Hypothalamus (tissue), 51 donors: Measurements from ENCODE around the gene MCMBP.
A peak's percentile ranks its signal among the peaks of the same experiment; 100 is the strongest.
"Not testable (repeated sequence)": the region's sequence is repeated elsewhere in the genome, so short reads cannot be mapped to it uniquely, and the experiment has no call there.

Source experiments
- DNase-seq, 51 donors: peaks; one replicate each; lab custom pipeline; 2025; lab: John Stamatoyannopoulos, UW

The MCMBP gene

GRCh38 chr10:119883901-119884611 is 11.4 kb upstream of the MCMBP start:
- peak in 1 of 51 donors; percentile 3 for DNase-seq

GRCh38 chr10:119878524-119878923 is 5.9 kb upstream of the MCMBP start:
- no peak for DNase-seq

GRCh38 chr10:119872860-119873681 is 428 bp upstream of the MCMBP start:
- DNase-seq, result peak; percentile 34 to 91 (median 78)

- peak in 32 of 51 donors; percentile 7 to 58 (median 35) for DNase-seq
Measured at GRCh38 chr10:119871881-119872609, 598 bp downstream of the MCMBP start.

- not testable (repeated sequence) for DNase-seq
Measured at GRCh38 chr10:119869398-119869797, 3.2 kb downstream of the MCMBP start.

GRCh38 chr10:119867317-119867716 is 5.3 kb downstream of the MCMBP start:
- DNase-seq, result peak in 1 of 51 donors; percentile 32

GRCh38 chr10:119865699-119866240 is 6.9 kb downstream of the MCMBP start:
- no peak for DNase-seq

GRCh38 chr10:119863951-119864565 is 8.6 kb downstream of the MCMBP start:
- no peak for DNase-seq

GRCh38 chr10:119862524-119862923 is 10.1 kb downstream of the MCMBP start:
- DNase-seq, result no peak

- DNase-seq, result no peak
Measured at GRCh38 chr10:119860866-119861607, 11.6 kb downstream of the MCMBP start.

GRCh38 chr10:119859420-119860258 is 13.0 kb downstream of the MCMBP start:
- peak in 1 of 51 donors; percentile 13 for DNase-seq

GRCh38 chr10:119858063-119858462 is 14.6 kb downstream of the MCMBP start:
- no peak for DNase-seq

- no peak for DNase-seq
Measured at GRCh38 chr10:119853574-119853973, 19.1 kb downstream of the MCMBP start.

GRCh38 chr10:119852822-119853221 is 19.8 kb downstream of the MCMBP start:
- peak in 1 of 51 donors; percentile 11 for DNase-seq

- no peak for DNase-seq
Measured at GRCh38 chr10:119852277-119852676, 20.4 kb downstream of the MCMBP start.

- DNase-seq, result no peak
Measured at GRCh38 chr10:119849944-119850343, 22.7 kb downstream of the MCMBP start.

GRCh38 chr10:119849031-119849789 is 23.4 kb downstream of the MCMBP start:
- DNase-seq, result no peak

- DNase-seq, result no peak
Measured at GRCh38 chr10:119845656-119846055, 27.0 kb downstream of the MCMBP start.
